Skeletal muscle satellite cell (primary cell): ENCODE data around the gene PTPN1.
"Not testable (repeated sequence)": the region's sequence is repeated elsewhere in the genome, so short reads cannot be mapped to it uniquely, and the experiment has no call there.

Source experiments
- H3K27me3 ChIP-seq: 2 replicates; pipeline ENCODE4 v1.7.0; 2013; ENCODE audit warnings: low read length; ENCODE audit not compliant: control insufficient read depth, insufficient read depth
- H3K36me3 ChIP-seq: 2 replicates; pipeline ENCODE4 v1.7.0; 2013; ENCODE audit warnings: mild to moderate bottlenecking, control low read depth, low read length; ENCODE audit not compliant: insufficient read depth
- H3K4me1 ChIP-seq: 2 replicates; pipeline ENCODE4 v1.7.0; 2013; ENCODE audit warnings: low read length; ENCODE audit not compliant: control insufficient read depth, insufficient read depth
- H3K4me2 ChIP-seq: 2 replicates; pipeline ENCODE4 v1.7.0; 2013; ENCODE audit warnings: mild to moderate bottlenecking, low read length
- H3K4me3 ChIP-seq: 2 replicates; pipeline ENCODE4 v1.7.0; 2013; ENCODE audit warnings: low read length
- H3K9ac ChIP-seq: 2 replicates; pipeline ENCODE4 v1.7.0; 2013; ENCODE audit warnings: mild to moderate bottlenecking, low read depth, low read length, moderate library complexity
- H3K9me3 ChIP-seq: replicated peaks from 2 replicates; pipeline ENCODE4 v1.7.0; 2013; ENCODE audit warnings: mild to moderate bottlenecking, control low read depth, low read length

The PTPN1 gene

DNA sequence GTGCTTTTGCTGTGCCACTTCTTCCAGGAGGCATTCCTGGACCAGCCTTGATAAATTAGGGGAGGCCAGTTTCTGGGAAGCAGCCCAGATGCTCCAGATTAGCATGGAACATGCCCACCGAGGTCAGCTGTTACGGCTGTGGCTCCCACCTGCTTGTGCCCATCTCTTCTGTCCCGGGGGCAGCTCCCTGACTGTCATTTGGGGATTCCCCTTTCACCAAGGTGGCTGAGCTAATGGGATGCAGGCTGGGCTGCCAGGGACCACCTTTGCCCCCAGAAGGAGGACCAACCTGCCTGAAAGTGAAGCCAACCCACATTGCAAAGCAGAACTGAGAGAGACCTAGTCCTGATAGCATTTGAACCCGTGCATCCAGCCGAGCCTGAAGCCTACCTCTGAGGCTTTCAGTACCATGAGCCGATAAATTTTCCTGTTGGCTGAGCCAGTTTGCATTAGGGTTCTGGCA lies 85.3 kb downstream of the PTPN1 start:
- no peak overlapping the region for H3K9ac ChIP-seq
- peaks cover 7% of the 10 kb centered on the region for H3K4me1 ChIP-seq
- H3K36me3 ChIP-seq, result peaks cover 4% of the 10 kb centered on the region
- H3K4me2 ChIP-seq, result no peak overlapping the region
- H3K9me3 ChIP-seq, result no peaks in the 10 kb centered on the region
- no peak overlapping the region for H3K4me3 ChIP-seq
- H3K27me3 ChIP-seq, result peaks cover 45% of the 10 kb centered on the region

DNA sequence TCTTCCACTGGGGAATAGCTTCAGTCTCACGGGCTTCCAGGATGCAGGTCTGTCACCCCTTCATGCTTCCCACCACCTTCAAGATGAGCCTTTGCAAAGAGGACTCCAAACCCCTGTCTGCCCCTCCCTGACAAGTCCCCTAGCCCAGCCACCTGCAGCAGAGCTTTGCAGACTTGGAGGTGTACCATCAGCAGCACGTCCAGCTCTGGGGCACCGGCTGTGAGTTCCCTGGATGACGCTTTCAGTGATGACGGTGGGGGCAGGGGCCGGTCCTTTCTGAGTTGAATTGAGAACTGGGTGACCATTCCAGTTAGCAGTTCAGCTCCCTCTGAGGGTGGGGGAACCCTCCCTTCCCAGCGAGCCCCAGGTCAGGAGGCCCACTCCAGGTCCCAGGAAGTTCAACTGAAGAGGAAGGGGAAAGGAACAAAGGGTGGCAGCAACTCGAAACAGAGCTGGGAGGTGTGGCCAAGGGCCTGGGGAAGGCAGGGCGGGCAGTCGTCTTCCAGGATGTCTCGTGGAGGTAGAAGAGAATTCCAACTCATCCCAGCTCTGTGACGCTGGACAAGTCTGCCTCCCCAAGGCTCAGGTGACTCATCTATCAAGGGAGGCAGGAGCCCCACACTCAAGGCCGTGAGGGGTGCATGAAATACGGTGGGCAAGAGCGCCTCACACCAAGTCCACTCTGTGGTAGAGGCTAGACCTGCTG lies 86.0 kb downstream of the PTPN1 start:
- H3K36me3 ChIP-seq, result no peaks in the 10 kb centered on the region
- H3K9ac ChIP-seq, result no peak overlapping the region
- no peaks in the 10 kb centered on the region for H3K9me3 ChIP-seq
- H3K4me1 ChIP-seq, result peaks cover 7% of the 10 kb centered on the region
- no peak overlapping the region for H3K4me3 ChIP-seq
- H3K27me3 ChIP-seq, result peaks cover 45% of the 10 kb centered on the region
- H3K4me2 ChIP-seq, result no peak overlapping the region

DNA sequence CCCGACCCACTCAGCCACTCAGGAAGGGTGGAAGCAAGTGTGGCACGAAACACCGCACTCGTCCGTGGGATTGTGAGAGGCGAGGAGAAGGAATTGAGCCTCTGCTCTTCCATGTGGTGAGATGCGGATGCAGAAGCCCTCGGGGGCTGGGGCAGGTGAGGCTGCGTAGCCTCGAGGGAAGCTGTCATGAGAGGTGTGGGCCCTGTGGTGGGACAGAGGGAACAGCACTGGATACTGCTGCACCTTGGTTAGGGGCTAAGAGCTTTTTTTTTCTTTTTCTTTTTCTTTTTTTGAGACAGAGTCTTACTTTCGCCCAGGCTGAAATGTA lies 86.5 kb downstream of the PTPN1 start:
- Histone ChIP-seq H3K27me3 (peaks cover 45% of the 10 kb centered on the region), H3K4me1 (peaks cover 7% of the 10 kb centered on the region), H3K36me3 (no peaks in the 10 kb centered on the region), H3K9ac (no peak overlapping the region), H3K4me3 (no peak overlapping the region), H3K9me3 (no peaks in the 10 kb centered on the region), H3K4me2 (no peak overlapping the region)

DNA sequence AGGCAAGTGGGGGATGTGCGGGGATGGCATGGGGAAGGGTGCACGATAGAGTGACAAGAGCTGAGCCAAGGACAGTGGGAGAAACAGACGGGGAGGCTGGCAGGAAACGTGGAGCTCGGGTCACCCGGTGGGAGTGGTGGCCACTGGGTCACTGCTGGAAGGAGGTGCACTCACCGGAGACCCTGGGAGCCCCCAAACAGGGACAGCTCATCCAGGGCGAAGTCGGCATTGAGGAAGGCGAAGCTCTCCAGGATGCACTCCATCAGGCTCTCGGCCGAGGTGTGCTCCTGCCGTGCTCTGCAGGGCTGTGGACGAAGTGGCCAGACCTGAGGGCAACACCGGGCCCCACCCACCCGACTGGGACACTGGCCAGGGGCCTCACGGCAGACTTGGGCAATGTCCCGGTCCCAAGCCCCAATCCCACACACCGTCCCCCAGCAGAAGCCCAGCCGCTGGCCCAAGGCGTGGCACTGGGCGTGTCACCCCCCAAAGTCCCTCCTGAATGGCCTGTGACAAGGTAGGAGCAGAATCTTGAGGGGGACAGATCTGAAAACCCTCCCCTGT lies 87.3 kb downstream of the PTPN1 start:
- peaks cover 45% of the 10 kb centered on the region for H3K27me3 ChIP-seq
- no peaks in the 10 kb centered on the region for H3K36me3 ChIP-seq
- H3K9ac ChIP-seq, result no peak overlapping the region
- no peaks in the 10 kb centered on the region for H3K9me3 ChIP-seq
- no peak overlapping the region for H3K4me2 ChIP-seq
- peaks cover 4% of the 10 kb centered on the region for H3K4me1 ChIP-seq
- H3K4me3 ChIP-seq, result no peak overlapping the region

DNA sequence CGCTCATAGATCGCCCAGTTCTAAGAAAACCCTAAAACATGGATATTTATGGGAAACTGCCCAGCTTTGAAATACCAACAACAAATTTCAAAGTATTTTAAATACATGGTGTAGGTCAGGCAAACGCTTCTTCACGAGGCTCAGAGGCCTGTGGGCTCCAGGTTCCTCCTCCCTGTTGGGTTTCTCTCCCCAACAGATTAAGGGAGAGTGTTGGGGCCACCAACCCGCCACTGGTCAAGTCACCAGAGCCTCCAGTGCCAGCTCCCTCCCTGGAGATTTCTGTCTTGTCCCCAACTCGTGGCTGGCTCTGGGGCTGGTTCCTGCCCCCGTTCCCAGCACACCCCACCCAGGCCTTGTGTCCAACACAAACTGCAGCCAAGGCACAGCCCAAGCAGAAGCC lies 87.9 kb downstream of the PTPN1 start:
- H3K4me3 ChIP-seq, result no peak overlapping the region
- H3K4me1 ChIP-seq, result peaks cover 4% of the 10 kb centered on the region
- H3K27me3 ChIP-seq, result peaks cover 41% of the 10 kb centered on the region
- no peaks in the 10 kb centered on the region for H3K36me3 ChIP-seq
- no peaks in the 10 kb centered on the region for H3K9me3 ChIP-seq
- H3K4me2 ChIP-seq, result no peak overlapping the region
- H3K9ac ChIP-seq, result no peak overlapping the region

DNA sequence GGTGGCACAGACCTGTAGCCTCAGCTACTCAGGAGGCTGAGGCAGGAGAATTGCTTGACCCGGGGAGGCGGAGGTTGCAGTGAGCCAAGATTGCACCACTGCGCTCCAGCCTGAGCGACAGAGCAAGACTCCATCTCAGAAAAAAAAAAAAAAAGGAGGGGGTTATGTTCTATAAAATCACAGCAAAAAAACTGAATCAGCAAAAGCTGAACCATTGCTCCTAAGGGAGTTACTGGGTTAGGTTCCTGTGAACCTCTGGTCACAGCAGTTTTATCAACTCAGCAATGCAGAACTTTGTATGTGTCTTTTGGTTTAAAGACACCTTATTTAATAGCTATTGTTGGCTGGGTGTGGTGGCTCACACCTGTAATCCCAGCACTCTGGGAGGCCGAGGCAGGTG lies 88.6 kb downstream of the PTPN1 start:
- H3K9ac ChIP-seq, H3K9me3 ChIP-seq, H3K4me3 ChIP-seq, H3K4me2 ChIP-seq, H3K4me1 ChIP-seq, H3K36me3 ChIP-seq: not testable (repeated sequence)
- peaks cover 37% of the 10 kb centered on the region for H3K27me3 ChIP-seq

DNA sequence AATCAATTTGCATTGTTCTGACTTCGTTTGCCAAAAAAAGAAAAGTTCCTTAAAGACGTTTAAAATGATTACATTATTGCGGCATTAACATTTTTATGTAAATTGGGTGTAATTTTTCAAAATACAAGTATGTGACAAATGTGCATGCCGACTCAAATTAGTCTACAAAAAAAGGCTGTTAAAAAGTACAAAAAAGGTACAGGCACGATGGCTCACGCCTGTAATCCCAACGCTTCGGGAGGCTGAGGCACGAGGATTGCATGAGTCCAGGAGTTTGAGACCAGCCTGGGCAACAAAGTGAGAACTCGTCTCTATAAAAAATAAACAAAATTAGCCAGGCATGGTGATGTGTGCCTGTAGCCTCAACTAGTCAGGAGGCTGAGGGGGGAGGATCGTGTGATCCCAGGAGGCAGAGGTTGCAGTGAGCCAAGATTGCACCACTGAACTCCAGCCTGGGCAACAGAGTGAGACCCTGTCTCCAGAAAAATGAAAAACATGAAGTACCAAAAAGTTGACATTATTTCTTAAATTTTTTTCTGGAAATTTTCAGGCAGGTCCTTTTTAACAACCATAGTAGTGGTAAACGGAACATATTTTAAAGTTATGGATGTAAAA lies 90.2 kb downstream of the PTPN1 start:
- H3K4me2 ChIP-seq, result no peak overlapping the region
- H3K9me3 ChIP-seq, result no peaks in the 10 kb centered on the region
- H3K9ac ChIP-seq, result no peak overlapping the region
- H3K36me3 ChIP-seq, result no peaks in the 10 kb centered on the region
- peaks cover 26% of the 10 kb centered on the region for H3K27me3 ChIP-seq
- H3K4me3 ChIP-seq, result no peak overlapping the region
- no peaks in the 10 kb centered on the region for H3K4me1 ChIP-seq

DNA sequence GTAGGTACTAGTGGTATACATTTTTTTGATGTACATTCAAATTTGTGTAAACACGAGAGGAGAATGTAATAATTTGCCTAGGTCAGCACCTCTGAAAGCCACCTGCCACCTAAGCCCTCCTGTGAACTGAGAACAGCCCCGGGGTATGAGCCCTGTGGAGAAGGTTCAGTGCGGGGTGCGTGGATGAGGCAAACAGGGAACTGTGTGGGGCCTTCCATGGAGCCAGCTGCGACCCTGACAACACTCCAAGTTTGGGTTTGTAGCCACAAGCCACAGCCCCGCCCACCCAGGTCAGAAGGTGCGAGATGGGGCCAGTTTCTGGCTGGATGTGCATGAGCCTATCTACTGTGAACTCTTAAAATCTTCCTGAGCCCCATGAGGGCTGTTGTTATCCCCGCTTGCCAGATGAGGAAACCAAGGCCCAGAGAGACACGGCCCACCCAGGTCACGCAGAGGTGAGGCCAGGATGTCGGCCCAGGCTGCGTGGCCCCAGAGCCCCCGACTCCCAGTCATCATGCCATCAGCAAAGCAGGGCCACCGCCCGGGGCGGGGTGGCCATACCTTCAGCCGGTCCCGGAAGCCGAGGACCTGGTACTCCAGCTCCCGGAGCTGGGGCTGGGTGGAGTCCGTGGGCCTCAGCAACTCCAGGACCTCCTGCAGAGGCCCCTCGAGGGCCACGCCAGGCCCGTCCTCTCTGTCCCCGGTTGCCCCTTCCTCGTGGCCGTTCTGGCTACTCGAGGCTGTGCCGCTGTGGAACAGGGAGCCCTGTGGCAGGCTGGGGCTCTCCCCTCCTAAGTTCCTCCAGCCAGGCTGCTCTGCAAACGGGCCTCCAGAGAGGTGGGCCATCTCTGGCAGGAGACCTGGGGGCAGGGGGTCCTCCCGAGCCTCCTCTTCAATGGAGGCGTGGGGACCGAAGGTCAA lies 91.6 kb downstream of the PTPN1 start:
- Histone ChIP-seq H3K9me3 (no peaks in the 10 kb centered on the region), H3K36me3 (no peaks in the 10 kb centered on the region), H3K4me2 (no peak overlapping the region), H3K4me3 (no peak overlapping the region), H3K27me3 (peaks cover 13% of the 10 kb centered on the region), H3K9ac (no peak overlapping the region), H3K4me1 (no peaks in the 10 kb centered on the region)

DNA sequence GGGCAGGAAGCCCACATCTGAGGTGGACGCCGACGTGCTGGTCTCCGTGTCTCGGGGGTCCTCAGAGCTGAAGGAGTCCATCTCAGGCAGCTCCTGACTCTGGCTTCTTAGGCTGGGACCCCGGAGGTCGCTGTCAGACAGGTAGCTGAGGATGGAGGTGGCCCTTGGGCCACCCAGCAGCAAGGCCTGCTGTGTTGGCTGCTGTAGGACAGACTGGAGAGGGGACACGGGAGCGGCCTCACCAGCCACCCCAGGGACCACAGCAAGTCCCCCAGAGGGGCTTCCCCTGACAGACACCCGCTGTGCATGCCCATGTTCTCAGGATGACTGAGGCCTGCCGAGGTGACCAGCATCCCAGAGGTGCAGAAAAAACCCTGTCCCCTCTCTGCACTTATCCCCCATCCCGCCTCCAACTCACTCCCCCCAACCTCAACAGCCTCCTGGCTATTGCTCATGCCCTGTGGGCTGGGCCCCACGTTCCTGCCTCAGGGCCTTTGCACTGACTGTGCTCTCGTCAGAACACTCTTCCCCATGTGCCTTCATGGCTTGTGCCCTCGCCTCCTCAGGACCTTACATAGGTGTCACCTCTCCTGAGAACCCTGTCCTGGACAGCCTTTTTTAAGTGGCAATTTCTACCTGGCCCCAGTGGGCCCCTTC lies 92.4 kb downstream of the PTPN1 start:
- H3K27me3 ChIP-seq, result peaks cover 18% of the 10 kb centered on the region
- no peak overlapping the region for H3K4me2 ChIP-seq
- H3K9ac ChIP-seq, result no peak overlapping the region
- H3K9me3 ChIP-seq, result no peaks in the 10 kb centered on the region
- H3K4me3 ChIP-seq, result no peak overlapping the region
- no peaks in the 10 kb centered on the region for H3K4me1 ChIP-seq
- no peaks in the 10 kb centered on the region for H3K36me3 ChIP-seq

DNA sequence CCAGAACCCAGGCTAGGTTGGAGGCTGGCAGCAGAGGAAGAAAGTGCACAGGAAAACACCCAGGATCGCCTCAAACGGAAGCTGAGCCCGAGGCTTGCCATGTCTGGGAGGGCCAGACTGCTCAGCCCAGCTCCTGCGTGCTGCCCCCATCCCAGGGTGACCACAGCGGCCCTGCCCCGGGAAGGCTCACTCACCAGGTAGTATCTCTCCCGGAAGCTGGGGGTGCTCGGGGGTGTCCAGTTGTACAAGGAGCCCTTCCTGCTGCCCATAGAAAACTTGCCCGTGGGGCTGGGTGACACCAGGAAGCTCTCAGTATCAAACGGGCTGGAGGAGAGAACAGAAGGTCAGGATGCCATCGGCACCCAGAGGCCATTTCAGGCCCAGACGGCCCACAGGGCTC lies 94.3 kb downstream of the PTPN1 start:
- Histone ChIP-seq H3K4me2 (no peak overlapping the region), H3K27me3 (peaks cover 10% of the 10 kb centered on the region), H3K4me1 (no peaks in the 10 kb centered on the region), H3K9ac (no peak overlapping the region), H3K36me3 (no peaks in the 10 kb centered on the region), H3K4me3 (no peak overlapping the region), H3K9me3 (no peaks in the 10 kb centered on the region)

DNA sequence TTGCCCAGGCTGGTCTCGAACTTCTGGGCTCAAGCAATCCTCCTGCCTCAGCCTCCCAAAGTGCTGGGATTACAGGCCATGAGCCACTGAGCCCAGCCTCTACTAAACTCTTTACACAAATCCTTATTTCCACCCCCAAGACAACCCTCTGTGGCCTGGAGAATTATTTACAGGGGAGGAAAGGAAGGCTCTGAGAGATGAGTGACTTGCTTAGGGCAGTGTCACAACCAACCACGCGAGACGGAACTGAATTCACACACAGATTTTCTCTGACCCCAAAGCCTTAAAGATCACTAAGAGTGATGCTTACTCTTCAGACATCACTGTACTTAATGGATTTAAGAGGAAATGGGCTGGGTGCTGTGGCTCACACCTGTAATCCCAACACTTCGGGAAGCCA lies 95.0 kb downstream of the PTPN1 start:
- no peak overlapping the region for H3K4me3 ChIP-seq
- peaks cover 7% of the 10 kb centered on the region for H3K27me3 ChIP-seq
- no peak overlapping the region for H3K4me2 ChIP-seq
- no peaks in the 10 kb centered on the region for H3K36me3 ChIP-seq
- no peaks in the 10 kb centered on the region for H3K9me3 ChIP-seq
- no peaks in the 10 kb centered on the region for H3K4me1 ChIP-seq
- no peak overlapping the region for H3K9ac ChIP-seq
